Stimulated activated CD4-positive, alpha-beta T cell treated with anti-CD3 and anti-CD28 coated beads, TNF-alpha, amount 100 ng/mL, for 1 hour (primary cell): ENCODE measurements around the gene NPC1L1.

Experiments used
- DNase-seq, 3 donors: peaks; one replicate each; pipeline ENCODE4 v3.0.0-alpha.2; 2020; ENCODE audit warnings: low read depth in 3 of 3, low spot score in 1 of 3

NPC1L1 gene

GRCh38 chr7:44541028-44541869 lies at the start of gene NPC1L1:
NPC1L1 (minus strand) TSS chr7:44541330; CDS start chr7:44541259, 71 bp downstream.
- no peak for DNase-seq

- no peak for DNase-seq
Measured at GRCh38 chr7:44590910-44591309, 49.8 kb upstream of the NPC1L1 start.

GRCh38 chr7:44587843-44588711 lies 46.9 kb upstream of the NPC1L1 start:
- peak in 1 of 3 donors; percentile 37 for DNase-seq

GRCh38 chr7:44583146-44583865 lies 42.2 kb upstream of the NPC1L1 start:
- DNase-seq = no peak

- DNase-seq = peak; percentile 100
Measured at GRCh38 chr7:44581879-44582603, 40.9 kb upstream of the NPC1L1 start, which contains the start of gene TMED4. TMED4 (minus strand) TSS chr7:44582231; CDS start chr7:44582206, 25 bp downstream.

GRCh38 chr7:44580945-44581878 lies 40.1 kb upstream of the NPC1L1 start:
- no peak for DNase-seq

- no peak for DNase-seq
Measured at GRCh38 chr7:44576228-44576627, 35.1 kb upstream of the NPC1L1 start.

GRCh38 chr7:44575054-44575453 lies 33.9 kb upstream of the NPC1L1 start:
- no peak for DNase-seq

- no peak for DNase-seq
Measured at GRCh38 chr7:44574287-44574872, 33.2 kb upstream of the NPC1L1 start.

- DNase-seq = peak; percentile 79 to 85 (median 81)
Measured at GRCh38 chr7:44573464-44574286, 32.5 kb upstream of the NPC1L1 start, which contains the start of gene DDX56. DDX56 (minus strand) TSS chr7:44573908; CDS start chr7:44573895, 13 bp downstream.

- no peak for DNase-seq
Measured at GRCh38 chr7:44572771-44573170, 31.6 kb upstream of the NPC1L1 start.

- no peak for DNase-seq
Measured at GRCh38 chr7:44569959-44570358, 28.8 kb upstream of the NPC1L1 start.

- DNase-seq = no peak
Measured at GRCh38 chr7:44568771-44569560, 27.8 kb upstream of the NPC1L1 start.

- DNase-seq = no peak
Measured at GRCh38 chr7:44567884-44568283, 26.8 kb upstream of the NPC1L1 start.

- DNase-seq = no peak
Measured at GRCh38 chr7:44566680-44567079, 25.6 kb upstream of the NPC1L1 start.

GRCh38 chr7:44565795-44566559 lies 24.8 kb upstream of the NPC1L1 start:
- DNase-seq = no peak
